K562 (cell line): ENCODE data around the gene C16orf86. TPM values are rescaled to one million over a fixed set of nuclear protein-coding genes. Genes with fewer than 3 reads are reported as not detected.
A peak's percentile ranks its signal among the peaks of the same experiment; 100 is the strongest.

Experiments
- CHAMP1 ChIP-seq: fragments of 450-650 bp; IDR thresholded peaks from 2 replicates; pipeline ENCODE4 v1.6.1; 2016; ENCODE audit warnings: mild to moderate bottlenecking
- CREM ChIP-seq: IDR thresholded peaks from 2 replicates; pipeline ENCODE4 v1.6.1; 2014; ENCODE audit warnings: antibody characterized with exemption, low read depth
- CUX1 ChIP-seq: fragments of 200-800 bp; sonication (Bioruptor generic); IDR thresholded peaks from 2 replicates; pipeline ENCODE4 v1.6.1; 2016; ENCODE audit warnings: missing genetic modification characterization, missing compliant biosample characterization
- ERF ChIP-seq: fragments of 450-650 bp; formaldehyde crosslinking; IDR thresholded peaks from 2 replicates; pipeline ENCODE4 v1.4.0; 2020; ENCODE audit warnings: mild to moderate bottlenecking, mixed read lengths
- ETS1 ChIP-seq: conservative IDR thresholded peaks from 2 replicates; pipeline ENCODE4 v1.6.1; 2011; ENCODE audit warnings: low read depth, mild to moderate bottlenecking, low read length; ENCODE audit not compliant: control insufficient read depth
- GABPA ChIP-seq: fragments of 200-800 bp; sonication (Bioruptor generic); conservative IDR thresholded peaks from 2 replicates; pipeline ENCODE4 v1.6.1; 2016; ENCODE audit warnings: low read depth, missing genetic modification characterization, missing compliant biosample characterization
- GMEB1 ChIP-seq: fragments of 250-450 bp; sonication (Bioruptor Pico); IDR thresholded peaks from 2 replicates; pipeline ENCODE4 v1.4.0; 2020; ENCODE audit warnings: mild to moderate bottlenecking
- GTF2B ChIP-seq: IDR thresholded peaks from 2 replicates; pipeline ENCODE4 v1.6.1; 2011; ENCODE audit not compliant: insufficient read length; ENCODE audit errors: extremely low read depth
- HDAC3 ChIP-seq: fragments of 450-650 bp; IDR thresholded peaks from 2 replicates; pipeline ENCODE4 v1.6.1; 2018; ENCODE audit warnings: borderline replicate concordance, mild to moderate bottlenecking, moderate library complexity; ENCODE audit not compliant: partially characterized antibody
- HMGN3 ChIP-seq: IDR thresholded peaks from 2 replicates; pipeline ENCODE4 v1.6.1; 2011; ENCODE audit warnings: borderline replicate concordance, low read depth, mild to moderate bottlenecking, mixed read lengths, low read length; ENCODE audit not compliant: insufficient read length; ENCODE audit errors: extremely low read depth
- STAT5A ChIP-seq: IDR thresholded peaks from 2 replicates; pipeline ENCODE4 v1.6.1; 2012; ENCODE audit warnings: low read length, inconsistent platforms, borderline replicate concordance
- ZFX ChIP-seq: sonication (generic); formaldehyde crosslinking; IDR thresholded peaks from 2 replicates; pipeline ENCODE4 v1.8.0; 2022; ENCODE audit warnings: mild to moderate bottlenecking, missing genetic modification reagents, moderate library complexity
- ZNF785 ChIP-seq: fragments of 250-450 bp; sonication (Bioruptor Pico); IDR thresholded peaks from 2 replicates; pipeline ENCODE4 v1.4.0; 2020; ENCODE audit warnings: mild to moderate bottlenecking
- polyA plus RNA-seq, 8 experiments: library from polyadenylated mRNA; depleted of rRNA in 4 of 8; stranded (reverse) in 5 of 8; unstranded in 3 of 8; fragments of >200 nt; fragmentation: Nextera tagmentation in 2 of 8; fragmentation: Illumina TruSeq in 1 of 8; extraction: Ambion mirVana in 2 of 8; extraction: Trizol in 1 of 8; gene quantifications; 2 replicates each; pipeline versions ENCODE4 v1.2.1 to v1.2.3, GENCODE V29; 2011 to 2014; ENCODE audit warnings: inconsistent platforms in 1 of 8, missing spikeins in 1 of 8
- total RNA-seq, 7 experiments: library from RNA; depleted of rRNA in 6 of 7; stranded (reverse); fragments of >200 nt in 6 of 7; fragmentation: Illumina TruSeq in 2 of 7; extraction: Trizol in 2 of 7; gene quantifications; 2 replicates each; pipeline versions ENCODE4 v1.2.1 to v1.2.3, GENCODE V29; 2011 to 2021; ENCODE audit warnings: low replicate concordance in 1 of 7

The C16orf86 gene
- total and polyA plus RNA-seq, 9 of the 15 experiments (the other 6 are each of a cell fraction or from before 2014, with no cell fraction given) = 0.13 to 1.2 (median 0.27) TPM; not detected in 3

- no peak for TF ChIP-seq ZNF785 (CRISPR knock-in tag)
- peak; percentile 94 for TF ChIP-seq GABPA (tag)
- peak; percentile 71; the same call in 1 of the 2 replicates for TF ChIP-seq ERF (CRISPR knock-in tag)
- TF ChIP-seq ETS1 = peak; percentile 96
- TF ChIP-seq HDAC3 = no peak
- peak; percentile 30; the same call in 1 of the 2 replicates for TF ChIP-seq GMEB1 (CRISPR knock-in tag)
- TF ChIP-seq CREM = peak; percentile 47; the same call in 1 of the 2 replicates
- TF ChIP-seq GTF2B = no peak
- TF ChIP-seq HMGN3 = peak; percentile 73
- TF ChIP-seq CHAMP1 = no peak
- peak; percentile 71 for TF ChIP-seq ZFX (CRISPR knock-in tag)
- no peak for TF ChIP-seq STAT5A
- no peak for TF ChIP-seq CUX1
These were observed at the start of gene C16orf86, which contains the start of gene ENKD1 (continued) for GRCh38 chr16:67666559-67667452.
